ENCODE data around the gene TESMIN.
A peak's percentile ranks its signal among the peaks of the same experiment; 100 is the strongest.

Gene TESMIN

DNA sequence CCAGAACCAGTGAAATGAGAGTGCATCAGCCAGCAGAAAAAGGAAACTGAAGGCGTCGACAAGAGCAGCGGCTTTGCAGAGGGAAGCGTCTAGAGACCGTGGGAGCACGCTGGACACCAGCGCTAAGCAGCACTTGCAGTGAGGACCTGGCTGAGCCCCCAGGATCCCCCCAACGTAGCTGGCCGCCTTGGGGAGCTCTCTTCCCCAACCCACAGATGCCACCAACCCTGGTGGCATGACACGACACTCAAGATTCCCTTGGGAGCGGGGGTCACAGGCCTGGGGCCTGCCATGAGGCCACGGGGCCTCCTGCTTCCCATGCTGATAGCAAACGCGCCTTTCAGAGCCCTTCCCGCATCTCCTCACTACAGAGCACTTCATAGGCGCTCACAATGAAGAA, 13.4 kb upstream of the TESMIN start:
- no peak for TF ChIP-seq EGR1 (IDR thresholded peaks at IDR 0.05)
- TF ChIP-seq NFIC (IDR thresholded peaks at IDR 0.05), result no peak
- TF ChIP-seq, protein P1, sequence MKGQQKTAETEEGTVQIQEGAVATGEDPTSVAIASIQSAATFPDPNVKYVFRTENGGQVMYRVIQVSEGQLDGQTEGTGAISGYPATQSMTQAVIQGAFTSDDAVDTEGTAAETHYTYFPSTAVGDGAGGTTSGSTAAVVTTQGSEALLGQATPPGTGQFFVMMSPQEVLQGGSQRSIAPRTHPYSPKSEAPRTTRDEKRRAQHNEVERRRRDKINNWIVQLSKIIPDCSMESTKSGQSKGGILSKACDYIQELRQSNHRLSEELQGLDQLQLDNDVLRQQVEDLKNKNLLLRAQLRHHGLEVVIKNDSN (IDR thresholded peaks at IDR 0.05), result no peak
- no peak for TF ChIP-seq TAF1 (IDR thresholded peaks at IDR 0.05; ENCODE audit: low read depth)
- TF ChIP-seq, protein P2, sequence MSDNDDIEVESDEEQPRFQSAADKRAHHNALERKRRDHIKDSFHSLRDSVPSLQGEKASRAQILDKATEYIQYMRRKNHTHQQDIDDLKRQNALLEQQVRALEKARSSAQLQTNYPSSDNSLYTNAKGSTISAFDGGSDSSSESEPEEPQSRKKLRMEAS (IDR thresholded peaks at IDR 0.05), result no peak
- no peak for TF ChIP-seq TEAD4 (IDR thresholded peaks at IDR 0.05)
- TF ChIP-seq ZBTB7A (IDR thresholded peaks at IDR 0.05; ENCODE audit: low read depth), result no peak
- TF ChIP-seq YY1 (IDR thresholded peaks at IDR 0.05; ENCODE audit: low read depth), result no peak
- no peak for TF ChIP-seq TCF12 (IDR thresholded peaks at IDR 0.05; ENCODE audit: low read depth)
- TF ChIP-seq, protein P3, sequence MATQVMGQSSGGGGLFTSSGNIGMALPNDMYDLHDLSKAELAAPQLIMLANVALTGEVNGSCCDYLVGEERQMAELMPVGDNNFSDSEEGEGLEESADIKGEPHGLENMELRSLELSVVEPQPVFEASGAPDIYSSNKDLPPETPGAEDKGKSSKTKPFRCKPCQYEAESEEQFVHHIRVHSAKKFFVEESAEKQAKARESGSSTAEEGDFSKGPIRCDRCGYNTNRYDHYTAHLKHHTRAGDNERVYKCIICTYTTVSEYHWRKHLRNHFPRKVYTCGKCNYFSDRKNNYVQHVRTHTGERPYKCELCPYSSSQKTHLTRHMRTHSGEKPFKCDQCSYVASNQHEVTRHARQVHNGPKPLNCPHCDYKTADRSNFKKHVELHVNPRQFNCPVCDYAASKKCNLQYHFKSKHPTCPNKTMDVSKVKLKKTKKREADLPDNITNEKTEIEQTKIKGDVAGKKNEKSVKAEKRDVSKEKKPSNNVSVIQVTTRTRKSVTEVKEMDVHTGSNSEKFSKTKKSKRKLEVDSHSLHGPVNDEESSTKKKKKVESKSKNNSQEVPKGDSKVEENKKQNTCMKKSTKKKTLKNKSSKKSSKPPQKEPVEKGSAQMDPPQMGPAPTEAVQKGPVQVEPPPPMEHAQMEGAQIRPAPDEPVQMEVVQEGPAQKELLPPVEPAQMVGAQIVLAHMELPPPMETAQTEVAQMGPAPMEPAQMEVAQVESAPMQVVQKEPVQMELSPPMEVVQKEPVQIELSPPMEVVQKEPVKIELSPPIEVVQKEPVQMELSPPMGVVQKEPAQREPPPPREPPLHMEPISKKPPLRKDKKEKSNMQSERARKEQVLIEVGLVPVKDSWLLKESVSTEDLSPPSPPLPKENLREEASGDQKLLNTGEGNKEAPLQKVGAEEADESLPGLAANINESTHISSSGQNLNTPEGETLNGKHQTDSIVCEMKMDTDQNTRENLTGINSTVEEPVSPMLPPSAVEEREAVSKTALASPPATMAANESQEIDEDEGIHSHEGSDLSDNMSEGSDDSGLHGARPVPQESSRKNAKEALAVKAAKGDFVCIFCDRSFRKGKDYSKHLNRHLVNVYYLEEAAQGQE (IDR thresholded peaks at IDR 0.05; ENCODE audit: low read depth), result no peak
- TF ChIP-seq CEBPB (IDR thresholded peaks at IDR 0.05), result no peak
- TF ChIP-seq EP300 (IDR thresholded peaks at IDR 0.05; ENCODE audit: borderline replicate concordance), result no peak
- TF ChIP-seq FOXM1 (IDR thresholded peaks at IDR 0.05; ENCODE audit: borderline replicate concordance, low read depth), result no peak
- TF ChIP-seq RAD21 (IDR thresholded peaks at IDR 0.05; ENCODE audit: low read depth), result no peak

DNA sequence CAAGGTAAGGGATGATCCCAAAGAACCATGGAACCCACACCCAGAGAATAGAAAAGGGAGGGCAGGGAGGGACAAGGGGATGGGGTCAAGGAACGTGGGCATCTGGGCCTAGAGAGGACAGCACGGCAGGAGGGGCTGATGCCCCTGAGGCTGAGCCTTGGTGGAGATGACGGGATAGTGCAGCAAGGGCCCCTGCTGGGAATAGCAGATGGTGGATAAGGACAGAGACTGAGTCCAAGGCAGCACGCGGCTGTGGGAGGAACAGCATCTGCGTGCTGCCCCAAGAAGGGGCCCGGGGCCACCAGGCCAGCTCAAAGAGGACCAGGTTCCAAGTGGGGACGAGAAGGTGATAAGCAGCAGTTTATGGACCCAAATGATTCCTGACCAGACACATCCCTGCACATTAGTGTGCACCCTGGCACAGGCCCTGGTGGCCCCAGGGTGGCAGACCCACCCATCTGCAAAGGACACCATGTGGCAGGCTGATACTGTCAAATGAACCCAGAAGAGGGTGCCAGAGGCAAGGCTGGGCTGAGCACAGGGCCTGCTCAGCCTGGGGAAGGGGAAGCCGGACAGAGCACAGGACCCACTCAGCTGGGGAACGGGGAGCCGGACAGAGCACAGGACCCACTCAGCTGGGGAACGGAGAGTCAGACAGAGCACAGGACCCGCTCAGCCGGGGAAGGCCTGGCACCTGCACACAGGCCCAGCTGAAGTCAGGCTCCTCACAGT, 12.8 kb upstream of the TESMIN start:
- TF ChIP-seq RAD21 (IDR thresholded peaks at IDR 0.05; ENCODE audit: low read depth) (peak; percentile 35; the same call in 1 of the 2 replicates), TAF1 (IDR thresholded peaks at IDR 0.05; ENCODE audit: low read depth) (no peak), CREB1 (IDR thresholded peaks at IDR 0.05; ENCODE audit: low read depth) (no peak), NFIC (IDR thresholded peaks at IDR 0.05) (no peak), EGR1 (IDR thresholded peaks at IDR 0.05) (no peak)

DNA sequence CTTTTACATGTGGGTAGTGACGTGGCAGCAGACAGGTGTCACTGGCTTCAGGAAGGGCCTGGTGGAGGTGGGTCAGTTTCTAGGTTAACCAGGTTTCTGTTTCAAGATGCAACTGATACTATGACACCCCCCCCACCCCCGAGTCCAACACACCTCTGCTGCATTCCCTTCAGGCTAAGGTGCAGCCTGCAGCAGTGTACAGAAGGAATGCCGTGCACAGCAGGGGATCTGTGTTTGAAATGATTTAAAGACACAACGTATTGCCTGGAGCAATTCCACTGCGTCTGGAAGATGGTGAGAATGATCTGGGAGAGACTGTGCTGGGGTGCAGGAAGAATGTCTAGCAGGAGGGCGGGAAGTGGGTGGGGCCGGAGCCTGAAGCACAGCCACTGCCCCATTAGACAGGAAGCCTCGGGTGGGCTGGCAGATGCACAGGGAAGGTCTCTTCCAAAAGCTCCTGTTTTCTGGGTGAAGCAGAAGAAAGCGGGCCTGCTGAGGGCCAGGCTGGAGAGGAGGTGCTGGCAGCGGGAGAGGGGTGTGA, 11.9 kb upstream of the TESMIN start:
- TF ChIP-seq CREB1 (IDR thresholded peaks at IDR 0.05; ENCODE audit: low read depth) (no peak), RAD21 (IDR thresholded peaks at IDR 0.05; ENCODE audit: low read depth) (no peak), FOXM1 (IDR thresholded peaks at IDR 0.05; ENCODE audit: borderline replicate concordance, low read depth) (no peak), TCF12 (IDR thresholded peaks at IDR 0.05; ENCODE audit: low read depth) (no peak), TEAD4 (IDR thresholded peaks at IDR 0.05) (peak; percentile 57), EGR1 (IDR thresholded peaks at IDR 0.05) (no peak)
- TF ChIP-seq, protein P3 (IDR thresholded peaks at IDR 0.05; ENCODE audit: low read depth), result no peak

DNA sequence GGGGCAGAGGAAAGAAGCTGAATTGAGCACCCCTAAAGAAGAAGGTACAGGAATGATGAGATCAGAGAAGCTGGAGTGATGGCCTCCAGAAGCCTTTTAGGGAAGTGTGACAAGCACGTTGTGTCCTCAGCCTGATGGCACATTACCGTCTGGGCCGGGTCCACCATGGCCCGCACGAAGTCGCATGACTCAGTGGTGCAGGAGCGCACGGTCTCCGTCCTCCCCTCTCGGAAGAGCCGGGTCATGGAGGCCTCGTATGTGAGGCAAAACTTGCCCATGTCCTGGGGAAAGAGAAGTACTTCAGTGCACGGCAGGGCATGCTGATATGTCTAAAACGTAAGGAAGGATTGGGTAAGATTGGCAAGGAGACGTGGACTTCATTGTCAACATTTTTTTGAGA, 11.2 kb upstream of the TESMIN start:
- no peak for TF ChIP-seq YY1 (IDR thresholded peaks at IDR 0.05; ENCODE audit: low read depth)
- no peak for TF ChIP-seq TCF12 (IDR thresholded peaks at IDR 0.05; ENCODE audit: low read depth)
- no peak for TF ChIP-seq EGR1 (IDR thresholded peaks at IDR 0.05)
- TF ChIP-seq TAF1 (IDR thresholded peaks at IDR 0.05; ENCODE audit: low read depth), result no peak
- TF ChIP-seq CEBPB (IDR thresholded peaks at IDR 0.05), result no peak

DNA sequence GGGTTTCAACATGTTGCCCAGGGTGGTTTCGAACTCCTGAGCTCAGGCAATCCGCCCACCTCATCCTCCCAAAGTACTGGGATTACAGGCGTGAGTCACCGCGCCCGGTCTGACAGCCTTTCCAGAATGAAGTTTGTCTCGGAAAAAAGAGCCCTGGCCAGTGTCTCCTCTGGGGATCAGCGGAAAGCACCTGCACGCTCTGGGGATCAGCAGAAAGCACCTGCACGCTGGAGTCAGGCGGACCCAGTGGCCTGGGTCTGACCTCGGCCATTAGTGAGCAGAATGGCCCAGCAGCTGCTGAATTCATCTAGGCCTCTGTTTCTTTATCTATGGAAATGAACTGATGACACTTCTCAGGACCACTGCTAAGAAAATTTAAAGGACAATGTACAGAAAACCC, 10.5 kb upstream of the TESMIN start:
- TF ChIP-seq EGR1 (IDR thresholded peaks at IDR 0.05), result no peak
- TF ChIP-seq CREB1 (IDR thresholded peaks at IDR 0.05; ENCODE audit: low read depth), result no peak
- no peak for TF ChIP-seq EP300 (IDR thresholded peaks at IDR 0.05; ENCODE audit: borderline replicate concordance)
- TF ChIP-seq CEBPB (IDR thresholded peaks at IDR 0.05), result no peak
- no peak for TF ChIP-seq TEAD4 (IDR thresholded peaks at IDR 0.05)
- TF ChIP-seq, protein P3 (IDR thresholded peaks at IDR 0.05; ENCODE audit: low read depth), result no peak
- TF ChIP-seq, protein P1 (IDR thresholded peaks at IDR 0.05), result no peak
- no peak for TF ChIP-seq YY1 (IDR thresholded peaks at IDR 0.05; ENCODE audit: low read depth)

All from Ishikawa (cell line).